GM18498 (cell line): ENCODE measurements around the gene COX19.

Experiments used
- ATAC-seq: cut with Tn5 transposase; IDR thresholded peaks from one replicate; pipeline ENCODE4 v1.9.1; 2021; ENCODE audit warnings: mild to moderate bottlenecking, moderate library complexity; ENCODE audit not compliant: unreplicated experiment

Gene COX19

DNA sequence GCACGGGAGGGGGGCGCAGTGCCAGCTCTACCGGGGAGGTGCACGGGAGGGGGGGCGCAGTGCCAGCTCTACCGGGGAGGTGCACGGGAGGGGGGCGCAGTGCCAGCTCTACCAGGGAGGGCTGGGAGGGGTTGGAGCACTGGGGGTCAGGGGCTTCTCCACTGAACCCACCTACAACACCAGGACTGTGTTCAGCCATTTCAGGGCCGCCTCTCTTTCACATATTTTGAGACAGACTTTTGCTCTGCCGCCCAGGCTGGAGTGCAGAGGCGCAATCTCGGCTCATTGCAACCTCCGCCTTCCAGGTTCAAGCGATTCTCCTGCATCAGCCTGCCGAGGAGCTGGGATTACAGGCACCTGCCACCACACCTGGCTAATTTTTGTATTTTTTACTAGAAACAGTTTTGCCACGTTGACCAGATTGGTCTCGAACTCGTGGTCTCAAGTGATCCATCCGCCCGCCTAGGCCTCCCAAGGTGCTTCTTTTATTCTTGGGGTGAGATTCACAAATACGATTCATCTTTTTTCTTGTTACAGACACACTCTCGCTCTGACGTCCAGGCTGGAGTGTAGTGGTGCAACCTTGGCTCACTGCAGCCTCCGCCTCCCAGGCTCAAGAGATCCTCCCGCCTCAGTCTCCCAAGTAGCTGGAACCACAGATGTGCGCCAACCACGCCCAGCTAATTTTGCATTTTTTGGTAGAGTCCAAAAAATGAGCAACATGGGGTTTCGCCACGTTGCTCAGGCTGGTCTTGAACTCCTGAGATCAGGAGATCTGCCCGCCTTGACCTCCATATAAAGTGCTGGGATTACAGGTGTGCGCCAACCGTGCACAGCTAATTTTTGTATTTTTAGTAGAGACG, 57.9 kb downstream of the COX19 start:
- ATAC-seq, result no peak

DNA sequence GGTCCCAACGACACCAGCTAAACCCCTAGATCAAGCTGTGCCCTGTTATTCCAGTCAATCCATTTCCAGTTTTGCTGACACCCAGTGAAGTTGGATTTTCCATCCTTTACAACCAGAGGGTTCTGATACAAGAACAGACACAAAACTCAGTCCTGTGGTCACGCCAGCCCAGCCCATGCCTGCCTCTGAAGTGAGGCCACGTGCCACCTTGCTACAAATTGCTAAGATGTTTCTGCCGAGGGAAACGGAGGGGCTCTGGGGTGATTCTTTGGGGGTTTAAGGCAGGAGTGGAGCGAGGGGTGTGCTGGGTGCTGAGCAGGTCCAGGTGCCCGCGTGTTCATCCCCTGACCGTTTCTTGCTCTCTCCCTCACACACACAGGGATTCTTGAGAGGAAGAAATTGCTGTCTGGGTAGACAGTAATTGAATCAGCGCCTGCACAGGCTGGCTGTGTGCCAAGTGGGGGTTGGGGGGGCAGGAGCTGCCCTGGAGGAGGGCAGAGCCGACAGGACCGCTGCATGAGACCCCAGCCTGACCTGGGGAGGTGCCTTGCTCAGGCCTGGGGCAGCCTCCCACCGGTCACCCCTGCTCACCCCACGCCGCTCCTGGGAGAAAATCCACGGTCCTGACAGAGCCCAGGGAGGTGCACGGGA, 58.9 kb downstream of the COX19 start:
- ATAC-seq, result no peak
